GM18867 (cell line): ENCODE data around the gene MBD1.
"Not testable (repeated sequence)": the region's sequence is repeated elsewhere in the genome, so short reads cannot be mapped to it uniquely, and the experiment has no call there.

Experiments
- ATAC-seq: cut with Tn5 transposase; IDR thresholded peaks from one replicate; pipeline ENCODE4 v1.9.1; 2021; ENCODE audit warnings: mild to moderate bottlenecking, moderate library complexity; ENCODE audit not compliant: unreplicated experiment

The MBD1 gene

GRCh38 chr18:50281295-50281971 lies at the start of gene MBD1:
Gene MBD1 (minus strand): TSS chr18:50281523. CDS start chr18:50279992, 1,531 bp downstream.
- peak; percentile 90 for ATAC-seq

GRCh38 chr18:50330176-50330575 lies 48.9 kb upstream of the MBD1 start:
- no peak for ATAC-seq

- ATAC-seq, result no peak
These were observed 46.7 kb upstream of the MBD1 start for GRCh38 chr18:50327983-50328382.

- peak; percentile 86 for ATAC-seq
These were observed 39.4 kb upstream of the MBD1 start for GRCh38 chr18:50320719-50321118.

GRCh38 chr18:50315100-50315871 lies 34.0 kb upstream of the MBD1 start:
- peak; percentile 80 for ATAC-seq

- ATAC-seq, result no peak
These were observed 32.6 kb upstream of the MBD1 start for GRCh38 chr18:50313873-50314460.

GRCh38 chr18:50313031-50313607 lies 31.8 kb upstream of the MBD1 start:
- peak; percentile 13 for ATAC-seq

GRCh38 chr18:50312296-50313030 lies 31.1 kb upstream of the MBD1 start:
- ATAC-seq, result peak; percentile 70

GRCh38 chr18:50311650-50312049 lies 30.3 kb upstream of the MBD1 start:
- no peak for ATAC-seq

- no peak for ATAC-seq
These were observed 28.8 kb upstream of the MBD1 start for GRCh38 chr18:50310080-50310479.

GRCh38 chr18:50308851-50309250 lies 27.5 kb upstream of the MBD1 start:
- ATAC-seq, result not testable (repeated sequence)

GRCh38 chr18:50307738-50308470 lies 26.6 kb upstream of the MBD1 start:
- peak; percentile 94 for ATAC-seq

GRCh38 chr18:50307400-50307737 lies 26.0 kb upstream of the MBD1 start:
- no peak for ATAC-seq

GRCh38 chr18:50306944-50307343 lies 25.6 kb upstream of the MBD1 start:
- no peak for ATAC-seq

- ATAC-seq, result no peak
These were observed 19.8 kb upstream of the MBD1 start for GRCh38 chr18:50301074-50301473.

- ATAC-seq, result no peak
These were observed 18.5 kb upstream of the MBD1 start for GRCh38 chr18:50299626-50300388.

- ATAC-seq, result no peak
These were observed 17.3 kb upstream of the MBD1 start for GRCh38 chr18:50298443-50299284.

- ATAC-seq, result peak; percentile 98
These were observed 16.5 kb upstream of the MBD1 start for GRCh38 chr18:50297621-50298442.
